Right cardiac atrium (tissue), 5 donors: ENCODE measurements around the gene CTAGE1. TPM values are rescaled to one million over a fixed set of nuclear protein-coding genes. Genes with fewer than 3 reads are reported as not detected.

Experiments
- ATAC-seq, 2 donors: fragments of 200-7000 bp; cut with Tn5 transposase; one replicate each; pipeline versions ENCODE4 v1.8.0 to v1.9.1; 2020; ENCODE audit warnings: moderate library complexity in 2 of 2, mild to moderate bottlenecking in 1 of 2
- DNase-seq, 3 donors: peaks; one replicate each; pipeline ENCODE4 v3.0.0-alpha.2; 2020
- H3K27ac ChIP-seq: one replicate; pipeline ENCODE4 v1.5.1; 2013; ENCODE audit warnings: mild to moderate bottlenecking, low read length, control low read depth, moderate library complexity
- H3K27me3 ChIP-seq: one replicate; pipeline ENCODE4 v1.6.1; 2013; ENCODE audit not compliant: control insufficient read depth, insufficient read depth
- H3K4me1 ChIP-seq: one replicate; pipeline ENCODE4 v1.6.1; 2013; ENCODE audit warnings: low read length; ENCODE audit not compliant: control insufficient read depth, insufficient read depth
- H3K4me3 ChIP-seq: one replicate; pipeline ENCODE4 v1.5.1; 2013; ENCODE audit warnings: low read length, control low read depth
- H3K9me3 ChIP-seq: one replicate; pipeline ENCODE4 v1.6.1; 2013; ENCODE audit warnings: low read length; ENCODE audit not compliant: control insufficient read depth
- WGBS: extraction: QIAGEN DNeasy Blood & Tissue Kit; methylation state at CpG from one replicate; pipeline ENCODE4 v1.1.7; 2013; 5-methylcytosine and 5-hydroxymethylcytosine counted together
- intact Hi-C, 4 donors: fragments of 100-400 bp; cut with DNase I; formaldehyde crosslinking; loops; one replicate each; pipeline versions ENCODE4 v1.11.0 to v1.14.0; 2022 to 2023
- long read RNA-seq, 4 donors: library from polyadenylated mRNA; unstranded; transcript quantifications; one replicate each; pipeline ENCODE4 v2.0.0, GENCODE V29; 2020 to 2021
- polyA plus RNA-seq: library from polyadenylated mRNA; stranded (reverse); fragments of 200-250 nt; gene quantifications from one replicate; pipeline ENCODE4 v1.2.3, GENCODE V29; 2013
- total RNA-seq, 4 donors: library from RNA; stranded (reverse); fragmentation: NEBNext Ultra II Directional; extraction: Animal tissue kit (Norgen Biotek cat#: 25700); gene quantifications; one replicate each; pipeline ENCODE4 v1.2.1, GENCODE V29; 2021
- donor health status: healthy with polysubstance abuse.
- donor health status: DM: no; HTN: yes; CAD: no.
- donor health status: DM: no; HTN: no; CAD: no.
- donor health status: DM: no; HTN: yes; CAD: no; lungs with severe emphysema.
- donor health status: DM: yes; HTN: yes; CAD: no.

CTAGE1 gene
- total RNA-seq, result under 1 TPM in 1 of 4 donors, not detected in 3; 0.09 TPM
- polyA plus RNA-seq, result 0.07 TPM
- long read RNA-seq, donor 1, result 0 reads
- long read RNA-seq, donor 2, result 0 reads
- long read RNA-seq, donor 3, partial matches to known transcripts, result 0 of 1 reads
- long read RNA-seq, donor 3, other reads (novel, unspliced or antisense), result 1 of 1 reads
- long read RNA-seq, donor 4, result 0 reads

GRCh38 chr18:22417496-22418188, at the start of gene CTAGE1:
Gene CTAGE1 (minus strand): TSS chr18:22417915. CDS start chr18:22417811, 104 bp downstream.
- DNase-seq (no peak), ATAC-seq (no peak)
- Histone ChIP-seq H3K9me3 (no peaks in the 10 kb centered on the region), H3K27ac (no peak within 1 kb of the TSS), H3K27me3 (no peaks in the 10 kb centered on the region), H3K4me1 (peaks cover 2% of the 10 kb centered on the region), H3K4me3 (no peak within 1 kb of the TSS)
- 92% methylated on average over 24 of the region's 24 CpGs for WGBS
- intact Hi-C loops, result no loop called here

GRCh38 chr18:22466608-22467395, 49.1 kb upstream of the CTAGE1 start:
- WGBS, result 43% methylated on average over 3 of the region's 3 CpGs
- intact Hi-C loops, result loop anchor here (5.0 to 10.0 kb wide), 6 partner anchors 88 to 292 kb away; no protein-coding TSS in a partner anchor
- peak overlapping the region; percentile 85 for H3K27ac ChIP-seq
- peaks cover 15% of the 10 kb centered on the region for H3K4me1 ChIP-seq
- H3K27me3 ChIP-seq, result no peaks in the 10 kb centered on the region
- no peak overlapping the region for H3K4me3 ChIP-seq
- peak; percentile 52 to 54 for ATAC-seq
- no peaks in the 10 kb centered on the region for H3K9me3 ChIP-seq
- DNase-seq, result peak in 2 of 3 donors; percentile 49 to 61

GRCh38 chr18:22465859-22466457, 48.2 kb upstream of the CTAGE1 start:
- Histone ChIP-seq H3K4me1 (peaks cover 10% of the 10 kb centered on the region), H3K9me3 (no peaks in the 10 kb centered on the region), H3K27ac (peak overlapping the region; percentile 85), H3K4me3 (no peak overlapping the region), H3K27me3 (no peaks in the 10 kb centered on the region)
- intact Hi-C loops, result loop anchor here (5.0 to 10.0 kb wide), 6 partner anchors 89 to 291 kb away; no protein-coding TSS in a partner anchor
- ATAC-seq (peak; percentile 86 to 88), DNase-seq (peak in 1 of 3 donors; percentile 52)
- 45% methylated on average over 3 of the region's 3 CpGs for WGBS

GRCh38 chr18:22463076-22463475, 45.4 kb upstream of the CTAGE1 start:
- ATAC-seq (no peak), DNase-seq (no peak)
- intact Hi-C loops, result loop anchor here (10.0 kb wide), 5 partner anchors 92 to 288 kb away; no protein-coding TSS in a partner anchor
- peaks cover 5% of the 10 kb centered on the region for H3K4me1 ChIP-seq
- H3K4me3 ChIP-seq, result no peak overlapping the region
- no peaks in the 10 kb centered on the region for H3K9me3 ChIP-seq
- H3K27ac ChIP-seq, result no peak overlapping the region
- WGBS, result 77% methylated on average over 5 of the region's 5 CpGs
- no peaks in the 10 kb centered on the region for H3K27me3 ChIP-seq

- Histone ChIP-seq H3K27me3 (no peaks in the 10 kb centered on the region), H3K4me3 (no peak overlapping the region), H3K27ac (no peak overlapping the region), H3K4me1 (peaks cover 2% of the 10 kb centered on the region), H3K9me3 (no peaks in the 10 kb centered on the region)
- 55% methylated on average over 2 of the region's 2 CpGs for WGBS
- ATAC-seq (no peak), DNase-seq (no peak)
- intact Hi-C loops, result loop anchor here in 1 of 4 donors (10.0 kb wide), 1 partner anchor 265 kb away; no protein-coding TSS in a partner anchor
Measured at GRCh38 chr18:22459491-22459890, 41.8 kb upstream of the CTAGE1 start.

- ATAC-seq, result no peak
- H3K27ac ChIP-seq, result no peak overlapping the region
- intact Hi-C loops, result loop anchor here in 1 of 4 donors (10.0 kb wide), 1 partner anchor 263 kb away; no protein-coding TSS in a partner anchor
- no peaks in the 10 kb centered on the region for H3K9me3 ChIP-seq
- H3K4me3 ChIP-seq, result no peak overlapping the region
- WGBS, result 83% methylated on average over 8 of the region's 8 CpGs
- H3K27me3 ChIP-seq, result no peaks in the 10 kb centered on the region
- H3K4me1 ChIP-seq, result peaks cover 2% of the 10 kb centered on the region
- DNase-seq, result no peak
Measured at GRCh38 chr18:22457524-22457923, 39.8 kb upstream of the CTAGE1 start.

GRCh38 chr18:22456547-22456946, 38.8 kb upstream of the CTAGE1 start:
- H3K4me3 ChIP-seq, result no peak overlapping the region
- peak overlapping the region; percentile 43 for H3K27ac ChIP-seq
- peaks cover 2% of the 10 kb centered on the region for H3K4me1 ChIP-seq
- no peaks in the 10 kb centered on the region for H3K27me3 ChIP-seq
- ATAC-seq (peak in 1 of 2 donors; percentile 10), DNase-seq (no peak)
- 52% methylated on average over 6 of the region's 6 CpGs for WGBS
- intact Hi-C loops, result loop anchor here in 1 of 4 donors (10.0 kb wide), 1 partner anchor 262 kb away; no protein-coding TSS in a partner anchor
- no peaks in the 10 kb centered on the region for H3K9me3 ChIP-seq

- WGBS, result 36% methylated on average over 6 of the region's 6 CpGs
- no peaks in the 10 kb centered on the region for H3K9me3 ChIP-seq
- no peak overlapping the region for H3K4me3 ChIP-seq
- peaks cover 2% of the 10 kb centered on the region for H3K4me1 ChIP-seq
- no peaks in the 10 kb centered on the region for H3K27me3 ChIP-seq
- intact Hi-C loops, result loop anchor here in 1 of 4 donors (10.0 kb wide), 1 partner anchor 261 kb away; no protein-coding TSS in a partner anchor
- H3K27ac ChIP-seq, result peak overlapping the region; percentile 43
- ATAC-seq, result peak in 1 of 2 donors; percentile 25
- DNase-seq, result no peak
Measured at GRCh38 chr18:22456116-22456480, 38.4 kb upstream of the CTAGE1 start.

GRCh38 chr18:22455425-22456115, 37.9 kb upstream of the CTAGE1 start:
- 70% methylated on average over 3 of the region's 3 CpGs for WGBS
- no peak overlapping the region for H3K27ac ChIP-seq
- peak in 1 of 2 donors; percentile 45 for ATAC-seq

GRCh38 chr18:22453315-22453714, 35.6 kb upstream of the CTAGE1 start:
- 79% methylated on average over 5 of the region's 5 CpGs for WGBS
- Histone ChIP-seq H3K4me1 (peaks cover 2% of the 10 kb centered on the region), H3K9me3 (no peaks in the 10 kb centered on the region), H3K27ac (peak overlapping the region; percentile 26), H3K27me3 (no peaks in the 10 kb centered on the region), H3K4me3 (no peak overlapping the region)
- DNase-seq (peak in 1 of 3 donors; percentile 37), ATAC-seq (peak; percentile 14 to 39)
- intact Hi-C loops, result loop anchor here in 1 of 4 donors (10.0 kb wide), 1 partner anchor 259 kb away; no protein-coding TSS in a partner anchor

More at GRCh38 chr18:22455425-22456115, 37.9 kb upstream of the CTAGE1 start:
- intact Hi-C loops, result loop anchor here in 1 of 4 donors (10.0 kb wide), 1 partner anchor 261 kb away; no protein-coding TSS in a partner anchor
- H3K4me3 ChIP-seq, result no peak overlapping the region
- no peaks in the 10 kb centered on the region for H3K27me3 ChIP-seq
- DNase-seq, result no peak
- H3K9me3 ChIP-seq, result no peaks in the 10 kb centered on the region
- peaks cover 2% of the 10 kb centered on the region for H3K4me1 ChIP-seq
